Esophagus squamous epithelium (tissue), 5 donors: ENCODE measurements around the gene SMIM32. TPM values are rescaled to one million over a fixed set of nuclear protein-coding genes. Genes with fewer than 3 reads are reported as not detected.

Experiments
- DNase-seq: peaks from one replicate; lab custom pipeline; 2025; lab: John Stamatoyannopoulos, UW
- H3K27ac ChIP-seq, 4 donors: fragments of 200-600 bp; sonication (generic); one replicate each; pipeline ENCODE4 v1.5.1; 2016 to 2019; ENCODE audit warnings: mild to moderate bottlenecking in 1 of 4
- H3K27me3 ChIP-seq, 4 donors: fragments of 200-600 bp; sonication (generic); 1 replicate in 3 of 4; 2 replicates in 1 of 4; pipeline versions ENCODE4 v1.5.1 to v1.6.0; 2017 to 2021; ENCODE audit warnings: antibody characterized with exemption in 1 of 4
- H3K36me3 ChIP-seq, 3 donors: fragments of 200-600 bp; sonication (generic); one replicate each; pipeline ENCODE4 v1.5.1; 2016 to 2019
- H3K4me1 ChIP-seq, 3 donors: fragments of 200-600 bp; sonication (generic); one replicate each; pipeline ENCODE4 v1.5.1; 2017 to 2019
- H3K4me3 ChIP-seq, 4 donors: fragments of 200-600 bp; sonication (generic); 1 replicate in 3 of 4; 2 replicates in 1 of 4; pipeline ENCODE4 v1.5.1; 2016 to 2019; ENCODE audit warnings: mild to moderate bottlenecking in 2 of 4, moderate library complexity in 1 of 4
- H3K9me3 ChIP-seq, 3 donors: fragments of 200-600 bp; sonication (generic); one replicate each; pipeline ENCODE4 v1.5.1; 2016 to 2019
- POLR2A ChIP-seq, 4 donors: fragments of 450-650 bp; IDR thresholded peaks; one replicate each; pipeline ENCODE4 v1.6.1; 2017; ENCODE audit warnings: antibody characterized with exemption in 4 of 4, mild to moderate bottlenecking in 4 of 4, moderate library complexity in 3 of 4
- WGBS, 2 donors: methylation state at CpG; one replicate each; pipeline ENCODE4 v1.1.5; 2018; 5-methylcytosine and 5-hydroxymethylcytosine counted together
- intact Hi-C: fragments of 100-400 bp; cut with DNase I; formaldehyde crosslinking; loops from one replicate; pipeline ENCODE4 v1.15.0; 2022
- total RNA-seq, 4 donors: library from RNA; depleted of rRNA; stranded (reverse); fragments of >200 nt; gene quantifications; one replicate each; pipeline ENCODE4 v1.1.0, GENCODE V29; 2016
- TF ChIP-seq, protein P1 (sequence below), 6 experiments: fragments of 450-650 bp in 4 of 6; fragments of 200-600 bp in 2 of 6; sonication (generic) in 2 of 6; IDR thresholded peaks; one replicate each; pipeline ENCODE4 v1.5.1; 2016 to 2019; ENCODE audit warnings: antibody characterized with exemption in 6 of 6, mild to moderate bottlenecking in 4 of 6, moderate library complexity in 4 of 6
- donor health status: DM: yes; HTN: yes; CAD: no.

The SMIM32 gene
- total RNA-seq, 4 donors from 2014 or later = not detected

DNA sequence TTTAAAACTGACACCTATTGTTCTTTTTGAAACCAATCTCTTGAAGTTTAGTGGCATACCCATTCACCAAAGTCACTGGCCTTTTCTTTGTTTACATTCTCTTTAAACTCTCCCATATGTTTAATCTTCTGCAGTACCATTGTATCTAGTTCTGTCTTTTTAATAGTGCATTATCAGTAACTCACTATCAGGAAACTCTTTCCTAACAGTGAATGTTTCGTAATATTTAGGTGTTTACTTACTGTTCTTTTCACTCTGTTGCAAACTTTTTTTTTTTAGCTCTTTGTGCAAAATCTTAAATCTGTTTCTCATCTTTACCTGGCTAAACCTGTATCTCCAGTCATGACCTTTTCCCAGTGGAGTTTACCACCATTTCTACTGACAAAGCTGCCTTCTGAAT, 43.1 kb downstream of the SMIM32 start:
- H3K9me3 ChIP-seq = no peaks in the 10 kb centered on the region
- H3K4me3 ChIP-seq = no peak overlapping the region
- H3K36me3 ChIP-seq = peaks cover 0 to 21% (median 0%) of the 10 kb centered on the region in 3 donors
- DNase-seq = no peak
- WGBS, 2 donors = 62% methylated on average over 1 of the region's 1 CpG
- peaks cover 0 to 76% (median 5%) of the 10 kb centered on the region in 3 donors for H3K4me1 ChIP-seq
- TF ChIP-seq, protein P1, sequence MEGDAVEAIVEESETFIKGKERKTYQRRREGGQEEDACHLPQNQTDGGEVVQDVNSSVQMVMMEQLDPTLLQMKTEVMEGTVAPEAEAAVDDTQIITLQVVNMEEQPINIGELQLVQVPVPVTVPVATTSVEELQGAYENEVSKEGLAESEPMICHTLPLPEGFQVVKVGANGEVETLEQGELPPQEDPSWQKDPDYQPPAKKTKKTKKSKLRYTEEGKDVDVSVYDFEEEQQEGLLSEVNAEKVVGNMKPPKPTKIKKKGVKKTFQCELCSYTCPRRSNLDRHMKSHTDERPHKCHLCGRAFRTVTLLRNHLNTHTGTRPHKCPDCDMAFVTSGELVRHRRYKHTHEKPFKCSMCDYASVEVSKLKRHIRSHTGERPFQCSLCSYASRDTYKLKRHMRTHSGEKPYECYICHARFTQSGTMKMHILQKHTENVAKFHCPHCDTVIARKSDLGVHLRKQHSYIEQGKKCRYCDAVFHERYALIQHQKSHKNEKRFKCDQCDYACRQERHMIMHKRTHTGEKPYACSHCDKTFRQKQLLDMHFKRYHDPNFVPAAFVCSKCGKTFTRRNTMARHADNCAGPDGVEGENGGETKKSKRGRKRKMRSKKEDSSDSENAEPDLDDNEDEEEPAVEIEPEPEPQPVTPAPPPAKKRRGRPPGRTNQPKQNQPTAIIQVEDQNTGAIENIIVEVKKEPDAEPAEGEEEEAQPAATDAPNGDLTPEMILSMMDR (IDR thresholded peaks at IDR 0.05) = no peak
- TF ChIP-seq POLR2A (IDR thresholded peaks at IDR 0.05) = no peak
- H3K27ac ChIP-seq = peak overlapping the region in 1 of 4 donors; percentile 49
- H3K27me3 ChIP-seq = no peaks in the 10 kb centered on the region
- intact Hi-C loops = no loop called here

DNA sequence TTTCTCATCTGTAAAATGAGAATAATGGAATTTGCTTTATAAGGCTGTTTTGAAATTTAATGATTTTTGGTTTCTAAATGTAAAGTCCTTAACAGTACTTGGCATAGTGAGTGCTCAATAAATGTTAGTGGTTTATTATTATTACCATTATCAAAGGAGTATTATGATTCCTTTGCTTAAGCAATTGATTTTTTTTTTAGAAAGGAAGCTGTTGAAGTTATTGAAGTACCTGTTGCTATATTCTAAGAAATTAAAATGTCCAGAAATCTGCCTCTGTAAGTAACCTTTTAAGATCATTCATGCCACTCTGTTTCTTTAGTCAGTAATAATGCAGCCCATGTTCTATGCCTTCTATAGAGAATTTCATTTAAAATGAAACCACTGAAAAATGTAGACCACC, 45.3 kb downstream of the SMIM32 start:
- Histone ChIP-seq H3K4me3 (no peak overlapping the region), H3K9me3 (no peaks in the 10 kb centered on the region), H3K36me3 (no peaks in the 10 kb centered on the region), H3K27ac (no peak overlapping the region), H3K27me3 (no peaks in the 10 kb centered on the region), H3K4me1 (peaks cover 0 to 98% (median 5%) of the 10 kb centered on the region in 3 donors)
- TF ChIP-seq, protein P1 (IDR thresholded peaks at IDR 0.05) = no peak
- no peak for TF ChIP-seq POLR2A (IDR thresholded peaks at IDR 0.05)
- intact Hi-C loops = no loop called here
- no peak for DNase-seq

DNA sequence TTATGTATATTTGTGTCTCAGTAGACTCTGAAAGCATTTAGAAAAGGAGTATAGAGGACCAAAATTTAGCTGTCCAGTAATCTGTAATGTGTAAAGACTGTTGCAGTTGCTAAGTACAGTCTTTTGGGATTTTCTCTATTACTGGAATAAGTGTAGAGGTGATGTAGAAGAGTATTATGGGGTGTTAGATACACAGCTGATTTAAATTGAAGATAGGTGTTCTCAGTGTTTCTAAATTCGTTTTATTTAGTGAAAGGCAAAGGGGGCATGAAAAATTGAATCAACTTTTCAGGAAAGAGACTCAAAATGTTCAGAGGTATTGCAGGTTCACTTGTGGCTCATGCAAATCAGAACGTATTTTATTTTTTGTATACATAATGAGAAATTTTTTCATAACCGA, 46.8 kb downstream of the SMIM32 start:
- TF ChIP-seq POLR2A (IDR thresholded peaks at IDR 0.05) = no peak
- TF ChIP-seq, protein P1 (IDR thresholded peaks at IDR 0.05) = no peak
- Histone ChIP-seq H3K27ac (no peak overlapping the region), H3K27me3 (no peaks in the 10 kb centered on the region), H3K4me1 (peaks cover 2 to 99% (median 17%) of the 10 kb centered on the region in 3 donors), H3K4me3 (no peak overlapping the region), H3K36me3 (no peaks in the 10 kb centered on the region), H3K9me3 (no peaks in the 10 kb centered on the region)
- DNase-seq = no peak
- WGBS, 2 donors = 67 to 69% methylated on average over 3 of the region's 3 CpGs
- intact Hi-C loops = no loop called here

DNA sequence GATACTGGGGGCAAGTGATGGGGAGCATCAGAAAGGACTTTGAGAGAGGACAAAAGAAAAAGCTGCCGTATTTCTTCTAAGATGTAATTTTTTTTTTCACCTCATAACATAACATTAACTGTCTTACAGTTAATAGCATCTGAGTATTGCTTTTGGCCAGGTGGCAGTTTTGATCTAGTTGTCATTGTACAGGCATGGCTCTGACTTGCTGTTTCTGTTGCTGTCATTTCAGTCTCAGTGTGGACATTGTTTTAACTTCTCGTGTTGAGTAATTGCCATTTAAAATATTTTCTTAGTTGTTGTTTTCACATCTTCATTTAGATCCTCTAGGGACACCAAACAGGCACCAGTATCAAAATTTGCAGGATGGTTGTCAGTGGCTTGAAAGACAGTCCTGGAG, 47.9 kb downstream of the SMIM32 start:
- no peak for DNase-seq
- TF ChIP-seq, protein P1 (IDR thresholded peaks at IDR 0.05) = no peak
- TF ChIP-seq POLR2A (IDR thresholded peaks at IDR 0.05) = no peak
- no peaks in the 10 kb centered on the region for H3K27me3 ChIP-seq
- intact Hi-C loops = no loop called here
- no peak overlapping the region for H3K27ac ChIP-seq
- peaks cover 4 to 100% (median 25%) of the 10 kb centered on the region in 3 donors for H3K4me1 ChIP-seq
- no peaks in the 10 kb centered on the region for H3K9me3 ChIP-seq
- 47 to 49% methylated on average over 2 of the region's 2 CpGs for WGBS, 2 donors
- no peaks in the 10 kb centered on the region for H3K36me3 ChIP-seq
- H3K4me3 ChIP-seq = no peak overlapping the region

DNA sequence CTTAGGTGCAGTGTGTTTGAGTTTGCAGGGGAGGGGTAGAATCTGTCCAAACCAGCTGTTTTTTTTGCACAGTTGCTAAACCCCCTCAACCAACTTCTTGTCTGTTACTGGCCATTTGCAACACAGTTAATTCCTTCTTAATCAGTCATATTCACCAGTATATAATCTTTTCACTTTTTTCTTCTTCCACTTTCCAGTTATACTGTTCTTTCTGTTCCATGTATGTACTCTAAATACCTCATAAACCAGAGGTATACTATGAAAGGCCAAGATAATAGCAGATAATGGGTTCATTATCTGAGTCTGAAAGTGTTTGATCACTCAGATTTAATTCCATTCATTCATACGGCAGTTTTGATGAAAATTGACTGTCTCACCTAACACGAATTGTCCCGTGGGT, 49.2 kb downstream of the SMIM32 start:
- Histone ChIP-seq H3K36me3 (no peaks in the 10 kb centered on the region), H3K27ac (no peak overlapping the region), H3K27me3 (no peaks in the 10 kb centered on the region), H3K4me1 (peaks cover 5 to 100% (median 29%) of the 10 kb centered on the region in 3 donors), H3K9me3 (no peaks in the 10 kb centered on the region), H3K4me3 (no peak overlapping the region)
- no peak for DNase-seq
- intact Hi-C loops = no loop called here
- WGBS, 2 donors = 77 to 84% methylated on average over 3 of the region's 3 CpGs
- TF ChIP-seq, protein P1 (IDR thresholded peaks at IDR 0.05) = no peak
- no peak for TF ChIP-seq POLR2A (IDR thresholded peaks at IDR 0.05)
